ENCODE measurements around the gene UBE2M. TPM values are rescaled to one million over a fixed set of nuclear protein-coding genes. Genes with fewer than 3 reads are reported as not detected.
A peak's percentile ranks its signal among the peaks of the same experiment; 100 is the strongest.

Gene UBE2M
- polyA plus RNA-seq, 1 donor (not counting 4 experiments of a cell fraction or from before 2014, with no cell fraction given) = 82.6 TPM

DNA sequence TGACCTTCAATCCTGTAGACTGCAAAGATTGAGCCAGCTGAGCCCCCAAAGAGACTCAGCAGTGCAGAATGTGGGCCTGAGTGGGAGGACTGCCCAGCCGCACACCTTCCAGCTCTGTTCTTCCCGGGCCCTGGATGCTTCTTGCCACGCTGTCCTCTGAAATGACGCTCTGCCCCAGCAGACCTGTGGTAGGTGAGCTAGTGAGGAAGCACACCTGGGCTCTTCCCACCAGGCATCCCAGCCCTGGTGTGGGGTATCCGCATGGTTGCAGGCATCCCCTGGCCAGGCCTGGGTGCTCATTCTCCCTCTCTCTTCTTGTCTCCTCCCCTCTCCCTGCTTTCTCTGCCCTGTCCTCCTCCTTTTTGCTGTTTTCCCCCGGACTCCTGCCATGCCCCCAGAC, 24.6 kb upstream of the UBE2M start:
- dilution Hi-C loops (cut with MboI; ENCODE audit: extremely low pct_ligation_motif_present, low sequenced_read_pairs) = no loop called here
- no peak for DNase-seq (ENCODE audit: low read depth, low spot score)
- Histone ChIP-seq H3K27me3 (ENCODE audit: control insufficient read depth, extremely low read depth, insufficient read depth, low read length) (no peaks in the 10 kb centered on the region), H3K27ac (ENCODE audit: control insufficient read depth, insufficient read depth, low read length) (no peak overlapping the region), H3K36me3 (ENCODE audit: control insufficient read depth in 2 of 2, extremely low read depth in 1 of 2, insufficient read depth in 2 of 2, low read length in 2 of 2) (peaks cover 8 to 16% of the 10 kb centered on the region in 2 experiments), H4K20me1 (ENCODE audit: control insufficient read depth, extremely low read depth, insufficient read depth, low read length) (no peaks in the 10 kb centered on the region), H3K9me1 (ENCODE audit: control insufficient read depth, extremely low read depth, insufficient read depth, low read length) (peaks cover 2% of the 10 kb centered on the region), H3K4me1 (ENCODE audit: control insufficient read depth, extremely low read depth, insufficient read depth, low read length) (peaks cover 3% of the 10 kb centered on the region), H2AFZ (ENCODE audit: control insufficient read depth, low read length) (no peak overlapping the region), H3K9ac (ENCODE audit: control insufficient read depth, extremely low read depth, insufficient read depth, low read length) (no peak overlapping the region), H3K4me2 (ENCODE audit: control insufficient read depth, extremely low read depth, insufficient read depth, low read depth, low read length) (no peak overlapping the region), H3K9me3 (ENCODE audit: control insufficient read depth, low read depth, low read length) (no peaks in the 10 kb centered on the region), H3K79me2 (ENCODE audit: control insufficient read depth, insufficient read depth, low read length) (peaks cover 13% of the 10 kb centered on the region), H3K4me3 (ENCODE audit: control insufficient read depth in 2 of 3, extremely low read depth in 1 of 3, insufficient read depth in 2 of 3, low read depth in 1 of 3, low read length in 3 of 3) (no peak overlapping the region)
- TF ChIP-seq EZH2 (IDR thresholded peaks at IDR 0.05; ENCODE audit: low read length) = no peak
- no peak for TF ChIP-seq CTCF (optimal IDR thresholded peaks at IDR 0.05 in 1 of 3, IDR thresholded peaks at IDR 0.05 in 1 of 3, conservative IDR thresholded peaks at IDR 0.05 in 1 of 3; ENCODE audit: extremely low read depth in 1 of 3, insufficient read depth in 2 of 3, low read length in 3 of 3)
- FAIRE-seq = no peak

GRCh38 chr19:58581227-58582141, 23.1 kb upstream of the UBE2M start:
- H3K9ac ChIP-seq (ENCODE audit: control insufficient read depth, extremely low read depth, insufficient read depth, low read length) = no peak overlapping the region
- dilution Hi-C loops (cut with MboI; ENCODE audit: extremely low pct_ligation_motif_present, low sequenced_read_pairs) = no loop called here

More at GRCh38 chr19:58581227-58582141, 23.1 kb upstream of the UBE2M start:
- Histone ChIP-seq H3K9me1 (ENCODE audit: control insufficient read depth, extremely low read depth, insufficient read depth, low read length) (peaks cover 2% of the 10 kb centered on the region), H3K79me2 (ENCODE audit: control insufficient read depth, insufficient read depth, low read length) (peaks cover 18% of the 10 kb centered on the region), H3K4me1 (ENCODE audit: control insufficient read depth, extremely low read depth, insufficient read depth, low read length) (peaks cover 3% of the 10 kb centered on the region), H3K4me3 (ENCODE audit: control insufficient read depth in 2 of 3, extremely low read depth in 1 of 3, insufficient read depth in 2 of 3, low read depth in 1 of 3, low read length in 3 of 3) (no peak overlapping the region), H3K4me2 (ENCODE audit: control insufficient read depth, extremely low read depth, insufficient read depth, low read depth, low read length) (no peak overlapping the region), H2AFZ (ENCODE audit: control insufficient read depth, low read length) (no peak overlapping the region), H3K27me3 (ENCODE audit: control insufficient read depth, extremely low read depth, insufficient read depth, low read length) (no peaks in the 10 kb centered on the region), H4K20me1 (ENCODE audit: control insufficient read depth, extremely low read depth, insufficient read depth, low read length) (no peaks in the 10 kb centered on the region), H3K27ac (ENCODE audit: control insufficient read depth, insufficient read depth, low read length) (no peak overlapping the region), H3K36me3 (ENCODE audit: control insufficient read depth in 2 of 2, extremely low read depth in 1 of 2, insufficient read depth in 2 of 2, low read length in 2 of 2) (peaks cover 8 to 16% of the 10 kb centered on the region in 2 experiments), H3K9me3 (ENCODE audit: control insufficient read depth, low read depth, low read length) (no peaks in the 10 kb centered on the region)
- FAIRE-seq (no peak), DNase-seq (ENCODE audit: low read depth, low spot score) (no peak)
- no peak for TF ChIP-seq EZH2 (IDR thresholded peaks at IDR 0.05; ENCODE audit: low read length)
- peak; percentile 78 to 86 (median 83) for TF ChIP-seq CTCF (optimal IDR thresholded peaks at IDR 0.05 in 1 of 3, IDR thresholded peaks at IDR 0.05 in 1 of 3, conservative IDR thresholded peaks at IDR 0.05 in 1 of 3; ENCODE audit: extremely low read depth in 1 of 3, insufficient read depth in 2 of 3, low read length in 3 of 3)

Measured in keratinocyte (primary cell).